ENCODE results near the gene NHLRC1.

DNA sequence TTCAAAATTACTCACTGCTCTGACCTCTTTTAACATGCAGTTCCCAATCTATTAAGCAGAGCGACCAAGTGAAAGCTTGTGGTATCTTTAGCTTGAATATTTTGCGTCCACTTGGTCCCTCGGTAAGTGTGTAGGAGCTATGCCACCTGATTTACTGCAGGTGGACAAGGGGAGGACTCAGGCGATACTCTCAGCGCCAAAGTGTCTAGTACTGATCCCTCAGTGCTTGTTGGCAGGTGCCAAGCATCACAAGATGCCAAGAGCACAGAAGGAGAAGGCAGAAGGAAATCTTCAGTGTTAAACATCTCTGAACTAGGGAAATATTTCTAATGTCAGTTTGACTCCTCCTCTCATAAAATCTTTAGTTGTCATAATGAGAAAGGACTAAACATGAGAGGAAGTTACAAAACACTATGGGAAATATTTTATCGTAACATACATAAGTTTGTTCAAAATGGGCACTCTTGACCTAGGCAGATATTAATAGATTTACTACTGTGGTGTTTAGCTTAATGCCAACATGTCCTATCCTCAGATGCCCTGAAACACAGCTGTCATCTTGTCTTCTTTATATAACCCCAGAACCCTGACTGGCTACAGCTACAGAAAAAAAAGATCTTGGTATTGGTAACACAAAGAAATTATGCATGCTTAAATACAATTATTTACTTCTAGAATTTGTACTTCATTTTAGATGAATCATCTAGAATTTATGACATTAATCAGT, 19.5 kb downstream of the NHLRC1 start:
- TF ChIP-seq POLR2A (IDR thresholded peaks at IDR 0.05) = no peak
- TF ChIP-seq, protein P1, sequence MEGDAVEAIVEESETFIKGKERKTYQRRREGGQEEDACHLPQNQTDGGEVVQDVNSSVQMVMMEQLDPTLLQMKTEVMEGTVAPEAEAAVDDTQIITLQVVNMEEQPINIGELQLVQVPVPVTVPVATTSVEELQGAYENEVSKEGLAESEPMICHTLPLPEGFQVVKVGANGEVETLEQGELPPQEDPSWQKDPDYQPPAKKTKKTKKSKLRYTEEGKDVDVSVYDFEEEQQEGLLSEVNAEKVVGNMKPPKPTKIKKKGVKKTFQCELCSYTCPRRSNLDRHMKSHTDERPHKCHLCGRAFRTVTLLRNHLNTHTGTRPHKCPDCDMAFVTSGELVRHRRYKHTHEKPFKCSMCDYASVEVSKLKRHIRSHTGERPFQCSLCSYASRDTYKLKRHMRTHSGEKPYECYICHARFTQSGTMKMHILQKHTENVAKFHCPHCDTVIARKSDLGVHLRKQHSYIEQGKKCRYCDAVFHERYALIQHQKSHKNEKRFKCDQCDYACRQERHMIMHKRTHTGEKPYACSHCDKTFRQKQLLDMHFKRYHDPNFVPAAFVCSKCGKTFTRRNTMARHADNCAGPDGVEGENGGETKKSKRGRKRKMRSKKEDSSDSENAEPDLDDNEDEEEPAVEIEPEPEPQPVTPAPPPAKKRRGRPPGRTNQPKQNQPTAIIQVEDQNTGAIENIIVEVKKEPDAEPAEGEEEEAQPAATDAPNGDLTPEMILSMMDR (IDR thresholded peaks at IDR 0.05) = no peak
